Osteocyte (in vitro differentiated cells): ENCODE data around the gene PLCB3. TPM values are rescaled to one million over a fixed set of nuclear protein-coding genes. Genes with fewer than 3 reads are reported as not detected.

Source experiments
- DNase-seq: peaks from one replicate; pipeline ENCODE4 v3.0.0; 2021; ENCODE audit warnings: mixed read lengths; ENCODE audit not compliant: unreplicated experiment; ENCODE audit errors: extremely low spot score
- H3K27ac Mint-ChIP-seq: one replicate; pipeline ENCODE4 v1.8.0; 2021; ENCODE audit warnings: mild to moderate bottlenecking, mixed read lengths; ENCODE audit not compliant: unreplicated experiment
- H3K27me3 Mint-ChIP-seq: one replicate; pipeline ENCODE4 v1.8.0; 2021; ENCODE audit warnings: mixed read lengths; ENCODE audit not compliant: unreplicated experiment
- H3K36me3 Mint-ChIP-seq: one replicate; pipeline ENCODE4 v1.8.0; 2021; ENCODE audit warnings: mixed read lengths; ENCODE audit not compliant: unreplicated experiment
- H3K4me1 Mint-ChIP-seq: one replicate; pipeline ENCODE4 v1.8.0; 2021; ENCODE audit warnings: mixed read lengths; ENCODE audit not compliant: unreplicated experiment
- H3K4me3 Mint-ChIP-seq: one replicate; pipeline ENCODE4 v1.8.0; 2021; ENCODE audit warnings: mild to moderate bottlenecking, moderate library complexity, mixed read lengths; ENCODE audit not compliant: unreplicated experiment
- H3K9me3 Mint-ChIP-seq: one replicate; pipeline ENCODE4 v1.8.0; 2021; ENCODE audit warnings: mixed read lengths; ENCODE audit not compliant: unreplicated experiment
- CTCF ChIP-seq: fragments of 200-600 bp; sonication (generic); IDR thresholded peaks from 2 replicates; pipeline ENCODE4 v1.5.0; 2021; ENCODE audit warnings: antibody characterized with exemption, mild to moderate bottlenecking, moderate library complexity
- total RNA-seq: library from RNA; stranded (reverse); gene quantifications from 2 replicates; pipeline ENCODE4 v1.2.1, GENCODE V29; 2021

PLCB3 gene
- total RNA-seq, 1 donor from 2014 or later: 32.0 TPM

- DNase-seq: no peak
- TF ChIP-seq CTCF: no peak
- H3K9me3 Mint-ChIP-seq: no peaks in the 10 kb centered on the region
- H3K27me3 Mint-ChIP-seq: peaks cover 30% of the 10 kb centered on the region
- H3K4me1 Mint-ChIP-seq: peaks cover 27% of the 10 kb centered on the region
- H3K27ac Mint-ChIP-seq: no peak overlapping the region
- no peak overlapping the region for H3K4me3 Mint-ChIP-seq
- H3K36me3 Mint-ChIP-seq: peaks cover 1% of the 10 kb centered on the region
Measured at GRCh38 chr11:64291752-64292459, 40.6 kb downstream of the PLCB3 start.

GRCh38 chr11:64292460-64293254, 41.3 kb downstream of the PLCB3 start:
- TF ChIP-seq CTCF: no peak
- H3K27me3 Mint-ChIP-seq: peaks cover 35% of the 10 kb centered on the region

DNA sequence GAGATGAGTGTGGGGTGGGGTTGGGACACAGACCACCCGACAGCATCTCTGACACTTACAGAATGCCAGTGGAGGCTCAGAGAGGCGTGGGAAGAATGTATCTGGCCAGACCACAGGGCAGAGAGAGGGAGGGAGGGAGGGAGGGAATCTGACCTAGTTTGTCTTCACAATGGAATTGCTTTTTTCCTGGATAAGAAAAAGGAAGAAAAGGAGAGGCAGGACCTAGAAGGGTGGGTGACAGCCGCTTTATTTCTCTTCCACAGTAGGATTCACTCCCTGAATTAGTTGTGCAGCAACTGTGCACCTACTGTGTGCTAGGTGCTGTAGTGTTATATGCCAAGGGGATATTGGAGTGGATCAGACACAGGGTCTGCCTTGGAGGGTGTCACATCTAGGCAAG, 43.4 kb downstream of the PLCB3 start:
- Mint-ChIP-seq H3K4me3 (no peak overlapping the region), H3K9me3 (no peaks in the 10 kb centered on the region), H3K27me3 (peaks cover 47% of the 10 kb centered on the region), H3K4me1 (peaks cover 28% of the 10 kb centered on the region), H3K27ac (peak overlapping the region; percentile 78), H3K36me3 (no peaks in the 10 kb centered on the region)
- TF ChIP-seq CTCF: no peak
- no peak for DNase-seq

More at GRCh38 chr11:64292460-64293254, 41.3 kb downstream of the PLCB3 start:
- Mint-ChIP-seq H3K9me3 (no peaks in the 10 kb centered on the region), H3K27ac (no peak overlapping the region), H3K4me1 (peaks cover 23% of the 10 kb centered on the region), H3K36me3 (peaks cover 1% of the 10 kb centered on the region), H3K4me3 (peak overlapping the region; percentile 57)
- DNase-seq: no peak

DNA sequence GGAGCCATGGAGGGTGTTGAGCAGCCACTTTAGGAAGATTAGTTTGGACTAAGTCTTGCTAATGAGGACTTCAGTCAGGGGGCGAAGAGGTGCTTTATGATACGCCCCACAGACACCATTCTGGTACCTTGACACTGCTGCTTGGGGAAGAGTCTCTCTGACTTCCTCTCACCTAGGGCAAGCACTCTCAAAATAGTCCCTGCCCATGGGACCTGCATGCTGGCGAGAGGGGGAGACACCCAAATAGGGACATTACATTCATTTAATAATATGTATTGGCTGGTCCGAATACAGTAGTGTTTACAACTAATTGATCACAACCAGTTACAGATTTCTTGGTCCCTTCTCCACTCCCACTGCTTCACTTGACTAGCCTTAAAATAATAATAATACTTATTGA, 44.4 kb downstream of the PLCB3 start:
- Mint-ChIP-seq H3K4me1 (peaks cover 31% of the 10 kb centered on the region), H3K27me3 (peaks cover 46% of the 10 kb centered on the region), H3K4me3 (no peak overlapping the region), H3K36me3 (no peaks in the 10 kb centered on the region), H3K9me3 (no peaks in the 10 kb centered on the region), H3K27ac (no peak overlapping the region)
- no peak for DNase-seq
- no peak for TF ChIP-seq CTCF

DNA sequence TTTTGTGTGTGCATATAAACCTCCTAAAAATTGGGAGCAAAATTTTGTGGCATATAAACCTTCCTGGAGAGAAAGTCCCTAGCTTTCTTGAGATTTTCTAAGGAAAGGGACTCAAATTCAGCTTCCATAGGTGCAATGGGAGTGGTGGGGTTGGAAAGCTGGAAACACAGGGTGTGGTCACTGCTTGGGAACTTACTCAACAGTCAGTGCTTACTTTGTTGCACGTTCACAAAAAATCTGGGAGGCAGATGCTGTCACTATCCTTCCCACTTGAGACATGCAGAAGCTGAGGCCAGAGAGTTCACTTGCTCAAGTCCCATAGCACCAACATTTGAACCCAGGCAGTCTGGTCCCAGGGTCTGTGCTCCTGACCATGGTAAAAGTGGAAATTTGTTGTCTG, 44.9 kb downstream of the PLCB3 start:
- peaks cover 43% of the 10 kb centered on the region for H3K27me3 Mint-ChIP-seq
- H3K9me3 Mint-ChIP-seq: no peaks in the 10 kb centered on the region
- H3K4me1 Mint-ChIP-seq: peaks cover 31% of the 10 kb centered on the region
- no peak for DNase-seq
- no peaks in the 10 kb centered on the region for H3K36me3 Mint-ChIP-seq
- no peak overlapping the region for H3K4me3 Mint-ChIP-seq
- TF ChIP-seq CTCF: no peak
- H3K27ac Mint-ChIP-seq: no peak overlapping the region
